Purkinje cell (primary cell): Measurements from ENCODE around the gene CHML. TPM values are rescaled to one million over a fixed set of nuclear protein-coding genes. Genes with fewer than 3 reads are reported as not detected.

Source experiments
- polyA plus RNA-seq: library from polyadenylated mRNA; unstranded; fragments of >200 nt; fragmentation: Nextera tagmentation; gene quantifications from 2 replicates; pipeline ENCODE4 v1.2.1, GENCODE V29; 2014

Gene CHML
- 6.0 and 11.0 TPM in 2 replicates for polyA plus RNA-seq

GRCh38 chr1:241640149-241640866, at the start of gene CHML, which contains the start of gene OPN3:
CHML (minus strand) TSS chr1:241640369; CDS start chr1:241635766, 4,603 bp downstream.
OPN3 (minus strand) TSS chr1:241640369; CDS start chr1:241640254, 115 bp downstream.

GRCh38 chr1:241652012-241652411, 11.8 kb upstream of the CHML start, which contains the start of gene WDR64:
WDR64 (plus strand) TSS chr1:241652281; CDS start chr1:241652485, 204 bp downstream.

Other genes with a start within 250 kb of the CHML start
- gene FH, start 120.6 kb downstream of the CHML start, polyA plus RNA-seq = 92.8 and 103 TPM in 2 replicates
- gene KMO, start 108.0 kb downstream of the CHML start, polyA plus RNA-seq = 0.65 TPM in 1 of 2 replicates, not detected in the other
- gene OPN3, start within 50 bp of the CHML start, polyA plus RNA-seq = 32.5 and 52.6 TPM in 2 replicates
- gene WDR64, start 11.9 kb upstream of the CHML start, polyA plus RNA-seq = not detected in 2 replicates
- gene EXO1, start 207.8 kb upstream of the CHML start, polyA plus RNA-seq = 1.7 and 2.2 TPM in 2 replicates